Inflammatory macrophage treated with lipopolysaccharide for 4 hours (primary cell): Measurements from ENCODE around the gene KIF2B.
"Not testable (repeated sequence)": the region's sequence is repeated elsewhere in the genome, so short reads cannot be mapped to it uniquely, and the experiment has no call there.

Experiments used
- DNase-seq: peaks from one replicate; pipeline ENCODE4 v3.0.0-alpha.2; 2020

Gene KIF2B, protein sequence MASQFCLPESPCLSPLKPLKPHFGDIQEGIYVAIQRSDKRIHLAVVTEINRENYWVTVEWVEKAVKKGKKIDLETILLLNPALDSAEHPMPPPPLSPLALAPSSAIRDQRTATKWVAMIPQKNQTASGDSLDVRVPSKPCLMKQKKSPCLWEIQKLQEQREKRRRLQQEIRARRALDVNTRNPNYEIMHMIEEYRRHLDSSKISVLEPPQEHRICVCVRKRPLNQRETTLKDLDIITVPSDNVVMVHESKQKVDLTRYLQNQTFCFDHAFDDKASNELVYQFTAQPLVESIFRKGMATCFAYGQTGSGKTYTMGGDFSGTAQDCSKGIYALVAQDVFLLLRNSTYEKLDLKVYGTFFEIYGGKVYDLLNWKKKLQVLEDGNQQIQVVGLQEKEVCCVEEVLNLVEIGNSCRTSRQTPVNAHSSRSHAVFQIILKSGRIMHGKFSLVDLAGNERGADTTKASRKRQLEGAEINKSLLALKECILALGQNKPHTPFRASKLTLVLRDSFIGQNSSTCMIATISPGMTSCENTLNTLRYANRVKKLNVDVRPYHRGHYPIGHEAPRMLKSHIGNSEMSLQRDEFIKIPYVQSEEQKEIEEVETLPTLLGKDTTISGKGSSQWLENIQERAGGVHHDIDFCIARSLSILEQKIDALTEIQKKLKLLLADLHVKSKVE

DNA sequence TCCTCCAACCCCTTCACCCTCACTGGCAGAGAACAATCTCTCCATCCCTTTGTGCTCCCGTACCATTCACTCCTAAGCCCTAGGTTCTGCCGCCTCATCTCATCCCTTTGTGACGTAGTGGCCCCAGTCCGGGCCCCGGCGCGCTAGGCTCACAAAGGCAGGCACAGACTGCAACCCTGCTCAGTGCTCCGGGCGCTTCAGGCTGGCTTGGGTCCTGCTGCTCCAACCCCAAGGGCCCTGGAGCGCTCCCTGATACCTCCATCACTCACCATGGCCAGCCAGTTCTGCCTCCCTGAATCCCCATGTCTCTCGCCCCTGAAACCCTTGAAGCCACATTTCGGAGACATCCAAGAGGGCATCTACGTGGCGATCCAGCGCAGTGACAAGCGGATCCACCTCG is at the start of gene KIF2B:
KIF2B (plus strand) TSS at position 164 of the 400 bp plus-strand sequence; CDS start at position 271, 107 bp downstream.
- DNase-seq, result no peak

DNA sequence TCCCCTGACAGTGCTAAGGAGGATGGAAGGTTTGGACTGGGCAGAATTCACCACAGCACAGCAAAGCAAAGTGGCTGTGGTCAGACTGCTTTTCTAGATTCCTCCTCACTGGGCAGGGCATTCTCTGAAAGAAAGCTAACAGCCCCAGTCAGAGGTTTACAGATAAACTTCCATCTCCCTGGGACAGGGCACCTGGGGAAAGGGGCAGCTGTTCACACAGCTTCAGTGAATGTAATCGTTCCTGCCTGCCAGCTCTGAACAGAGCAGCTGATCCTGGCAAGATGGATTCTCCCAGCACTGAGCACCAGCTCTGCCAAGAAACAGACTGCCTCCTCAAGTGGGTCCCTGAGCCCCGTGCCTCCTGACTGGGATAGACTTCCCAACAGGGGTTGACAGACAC is 42.4 kb upstream of the KIF2B start:
- DNase-seq, result no peak

DNA sequence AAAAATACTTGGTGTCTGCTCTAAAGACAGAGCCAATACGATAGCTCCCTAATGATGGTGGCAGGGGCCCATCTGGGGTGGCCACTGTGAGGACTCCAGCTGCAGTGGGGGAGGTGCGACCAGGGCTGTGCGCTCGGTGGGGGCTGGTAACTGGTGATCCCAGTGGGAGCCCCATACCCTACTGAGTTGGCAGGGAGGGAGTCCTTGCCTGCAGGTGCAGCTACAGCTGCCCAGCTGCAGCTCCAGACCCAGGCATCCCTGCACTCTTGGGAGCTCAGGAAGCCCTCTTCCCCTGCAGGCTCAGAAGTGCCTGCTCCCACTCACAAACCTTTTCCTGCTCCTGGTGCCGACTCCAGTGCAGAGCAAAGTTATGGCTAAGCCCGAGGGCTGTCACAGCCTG is 31.2 kb upstream of the KIF2B start:
- no peak for DNase-seq

DNA sequence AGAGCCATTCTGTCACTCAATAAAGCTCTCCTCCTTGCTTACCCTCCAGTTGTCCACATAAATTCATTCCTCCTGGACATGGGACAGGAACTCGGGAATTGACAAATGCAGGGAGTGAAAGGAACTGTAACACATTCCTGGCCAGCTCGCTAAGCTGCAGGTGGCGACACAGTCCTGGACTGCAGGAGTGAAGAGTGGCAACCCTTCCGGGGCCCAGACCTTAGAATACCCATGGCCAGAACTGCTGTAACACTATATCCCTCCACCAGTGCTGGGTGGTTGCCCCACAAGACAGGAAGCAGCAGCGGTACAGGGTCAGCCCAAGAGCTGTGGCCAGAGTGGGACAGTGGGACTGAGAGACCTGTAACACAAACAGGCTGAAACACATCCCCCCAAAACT is 30.3 kb upstream of the KIF2B start:
- no peak for DNase-seq

DNA sequence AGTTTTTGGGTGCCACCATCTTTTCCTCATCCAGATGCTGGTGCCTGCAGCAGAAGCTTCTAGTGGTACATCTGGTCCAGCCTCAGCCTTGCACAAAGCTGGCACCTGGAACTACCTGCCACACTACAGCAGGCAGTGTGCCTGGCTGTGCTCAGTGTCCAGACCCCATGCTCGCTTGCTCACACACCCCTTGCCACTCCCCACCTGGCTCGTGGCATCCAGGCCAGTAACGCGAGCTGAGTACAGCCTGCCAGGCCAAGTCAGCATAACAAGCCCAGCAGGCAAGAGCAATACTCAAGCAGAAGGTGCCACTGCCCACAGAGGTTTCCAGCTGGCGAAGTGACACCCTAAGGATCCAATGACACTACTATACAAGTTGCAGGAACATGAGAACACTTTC is 29.7 kb upstream of the KIF2B start:
- DNase-seq, result no peak

DNA sequence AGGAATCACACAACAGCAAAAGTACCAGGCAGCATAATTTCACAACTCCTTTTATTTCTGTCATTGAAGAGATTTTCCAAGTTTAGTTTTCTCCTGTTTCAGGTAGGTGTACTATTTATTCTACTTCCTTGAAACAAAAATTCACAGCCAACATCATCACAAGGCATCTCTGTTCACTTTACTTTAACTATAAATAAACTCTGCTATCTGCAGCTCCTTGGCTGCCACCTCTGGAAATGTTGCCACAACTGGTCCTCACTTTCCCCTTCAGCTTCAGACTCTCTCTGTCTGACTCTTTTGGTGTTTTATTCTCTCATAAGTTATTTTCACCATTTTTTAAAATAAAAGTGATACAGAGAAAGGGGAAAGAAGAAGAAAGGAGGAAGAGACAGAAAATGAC is 27.9 kb upstream of the KIF2B start:
- DNase-seq, result no peak

DNA sequence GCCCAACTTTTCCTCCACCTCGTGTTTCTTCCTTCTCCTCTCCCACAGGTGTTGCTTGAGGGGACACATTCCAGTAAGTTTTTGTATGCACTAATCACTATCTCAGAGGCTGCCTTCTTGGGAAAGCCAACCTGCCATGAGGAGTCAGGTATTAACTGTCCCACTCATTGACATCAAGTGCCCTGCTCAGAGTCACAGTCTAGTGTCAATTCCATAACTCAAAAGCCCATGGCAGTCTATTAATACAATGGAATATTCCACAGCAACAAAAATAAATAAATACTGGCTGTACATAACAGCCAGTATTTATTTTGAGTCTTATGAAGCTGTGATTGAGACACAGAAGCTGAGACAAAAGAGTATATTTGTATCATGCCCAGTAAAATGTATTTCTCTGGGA is 26.1 kb upstream of the KIF2B start:
- DNase-seq, result no peak

DNA sequence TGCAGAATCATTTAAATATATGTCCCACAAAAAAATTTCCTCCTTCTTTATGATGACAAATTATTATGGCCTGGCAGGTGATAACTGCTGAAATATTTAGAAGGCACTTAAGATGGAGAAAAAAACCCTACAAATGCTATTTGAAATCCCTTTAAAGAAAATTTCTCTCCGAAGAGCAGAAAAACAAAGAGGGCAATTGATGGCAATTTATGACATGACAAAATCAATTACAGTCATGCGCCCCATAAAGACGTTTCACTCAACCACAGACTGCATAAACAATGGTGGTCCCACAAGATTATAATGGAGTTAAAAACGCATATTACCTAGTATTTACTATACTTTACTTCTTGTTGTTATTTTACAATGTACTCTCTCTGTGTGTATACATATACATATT is 25.2 kb upstream of the KIF2B start:
- no peak for DNase-seq

DNA sequence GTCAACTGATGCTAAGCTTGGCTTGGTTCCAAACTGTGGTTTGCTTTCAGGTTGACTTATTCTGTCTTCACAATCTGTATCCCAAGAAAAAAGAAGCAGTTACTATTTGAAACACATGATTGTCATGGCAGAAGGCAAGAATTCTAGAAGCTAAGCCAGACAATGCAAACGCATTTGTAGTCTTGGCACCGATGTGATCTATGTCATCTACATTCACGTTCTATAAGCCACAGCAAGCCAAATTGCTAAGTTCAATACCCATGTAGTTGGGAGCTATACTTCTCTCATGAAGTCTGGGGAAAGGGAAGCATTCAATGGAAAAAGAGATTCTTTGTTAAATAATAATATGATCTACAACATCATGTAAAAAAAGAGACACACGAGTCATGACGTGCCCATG is 18.3 kb upstream of the KIF2B start:
- DNase-seq, result no peak

DNA sequence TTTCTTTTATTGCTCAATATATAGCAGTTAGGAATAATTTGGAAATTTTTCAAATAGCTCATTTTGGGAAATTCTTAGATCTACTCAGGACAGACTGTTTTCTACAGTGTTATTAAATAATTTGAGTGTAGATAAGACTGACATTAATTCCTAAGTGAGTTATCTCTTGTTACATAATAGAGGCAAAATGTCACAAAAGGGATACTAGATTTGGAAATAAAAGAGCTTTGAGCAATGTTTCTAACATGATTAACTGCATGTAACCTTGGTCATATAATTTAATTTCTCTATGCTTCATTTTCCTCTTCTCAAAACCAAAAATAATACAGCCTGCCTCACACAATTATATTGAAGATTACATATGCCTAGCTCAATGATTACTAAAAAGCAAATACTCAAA is 16.3 kb upstream of the KIF2B start:
- DNase-seq, result no peak

DNA sequence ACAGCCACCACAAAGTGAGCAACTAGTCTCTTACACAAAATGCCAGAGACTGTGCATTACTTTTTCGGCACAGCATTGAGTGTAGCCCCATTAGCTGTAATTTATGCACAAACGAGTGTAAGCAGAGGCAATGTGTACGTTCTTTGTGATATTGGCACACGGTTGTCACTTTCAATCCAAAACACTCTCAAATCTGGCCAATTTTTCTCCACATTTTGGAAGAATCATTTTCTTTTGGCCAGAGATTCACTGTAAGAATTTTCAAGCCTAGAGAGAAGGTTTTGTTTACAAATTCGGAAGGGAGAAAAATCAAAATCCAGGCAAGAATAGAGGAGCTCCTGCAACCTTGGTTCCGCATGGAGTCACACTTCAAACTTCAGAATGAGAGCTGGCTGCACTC is 15.4 kb upstream of the KIF2B start:
- no peak for DNase-seq

DNA sequence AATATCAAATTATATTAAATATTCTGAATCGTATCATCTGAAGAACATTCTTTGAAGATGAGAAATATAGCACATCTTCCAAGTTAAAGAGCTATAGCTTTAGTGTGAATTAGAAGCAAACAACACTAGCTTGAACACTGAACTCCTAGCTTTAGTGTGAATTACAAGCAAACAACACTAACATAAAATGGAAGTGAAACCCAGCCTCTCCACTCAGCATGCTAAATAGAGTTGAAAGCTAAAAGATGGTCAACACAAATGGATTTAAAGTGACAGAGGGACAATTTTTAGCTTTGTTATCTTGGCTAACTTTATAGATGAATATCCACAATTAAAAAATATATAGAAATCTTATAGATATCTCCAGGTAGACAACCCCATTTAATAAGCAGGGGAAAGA is 4.5 kb upstream of the KIF2B start:
- DNase-seq, result no peak

DNA sequence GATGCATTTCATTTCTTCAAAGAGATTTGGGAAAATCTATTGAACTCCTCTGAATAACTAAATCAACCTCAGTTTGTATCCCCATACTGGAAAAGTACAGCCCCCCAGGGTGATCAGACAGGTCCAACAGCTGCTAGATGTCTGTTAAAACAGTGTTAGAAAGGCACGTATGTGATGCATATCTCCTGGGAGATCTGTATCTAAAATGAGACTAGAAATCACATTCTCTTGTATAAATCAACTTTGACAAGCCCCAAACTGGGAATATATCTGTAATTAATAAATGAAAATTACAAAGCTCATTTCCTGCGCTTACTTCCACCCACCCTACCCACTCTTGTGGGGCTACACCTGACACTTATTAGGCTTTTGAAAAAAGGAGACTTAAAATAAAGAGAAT is 3.8 kb upstream of the KIF2B start:
- no peak for DNase-seq

DNA sequence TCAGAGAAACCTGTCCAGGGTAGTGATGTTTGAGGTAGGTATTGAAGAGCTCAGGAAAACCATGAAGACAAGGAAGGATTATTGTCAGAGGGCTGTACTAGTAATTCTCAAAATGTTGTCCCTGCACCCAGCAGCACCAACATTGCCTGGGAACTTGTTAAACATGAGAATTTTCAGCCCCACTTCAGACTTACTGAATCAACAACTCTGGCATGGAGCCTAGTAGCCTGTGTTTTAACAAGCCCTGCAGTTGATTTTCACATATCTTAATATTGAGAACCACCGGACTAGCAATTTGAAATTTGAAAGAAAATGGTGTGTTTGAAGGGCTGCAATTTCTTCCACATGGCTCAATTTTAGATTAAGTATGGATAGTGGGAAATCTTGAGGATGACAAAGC is 2.8 kb upstream of the KIF2B start:
- no peak for DNase-seq

DNA sequence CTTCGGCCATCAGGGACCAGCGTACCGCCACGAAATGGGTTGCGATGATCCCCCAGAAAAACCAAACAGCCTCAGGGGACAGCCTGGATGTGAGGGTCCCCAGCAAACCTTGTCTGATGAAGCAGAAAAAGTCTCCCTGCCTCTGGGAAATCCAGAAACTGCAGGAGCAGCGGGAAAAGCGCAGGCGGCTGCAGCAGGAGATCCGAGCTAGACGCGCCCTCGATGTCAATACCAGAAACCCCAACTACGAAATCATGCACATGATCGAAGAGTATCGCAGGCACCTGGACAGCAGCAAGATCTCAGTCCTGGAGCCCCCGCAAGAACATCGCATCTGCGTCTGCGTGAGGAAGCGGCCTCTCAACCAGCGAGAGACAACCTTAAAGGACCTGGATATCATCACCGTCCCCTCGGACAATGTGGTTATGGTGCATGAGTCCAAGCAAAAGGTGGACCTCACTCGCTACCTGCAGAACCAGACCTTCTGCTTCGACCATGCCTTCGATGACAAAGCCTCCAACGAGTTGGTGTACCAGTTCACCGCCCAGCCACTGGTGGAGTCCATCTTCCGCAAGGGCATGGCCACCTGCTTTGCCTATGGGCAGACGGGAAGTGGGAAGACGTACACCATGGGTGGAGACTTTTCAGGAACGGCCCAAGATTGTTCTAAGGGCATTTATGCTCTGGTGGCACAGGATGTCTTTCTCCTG is 769 bp downstream of the KIF2B start:
- DNase-seq, result no peak

DNA sequence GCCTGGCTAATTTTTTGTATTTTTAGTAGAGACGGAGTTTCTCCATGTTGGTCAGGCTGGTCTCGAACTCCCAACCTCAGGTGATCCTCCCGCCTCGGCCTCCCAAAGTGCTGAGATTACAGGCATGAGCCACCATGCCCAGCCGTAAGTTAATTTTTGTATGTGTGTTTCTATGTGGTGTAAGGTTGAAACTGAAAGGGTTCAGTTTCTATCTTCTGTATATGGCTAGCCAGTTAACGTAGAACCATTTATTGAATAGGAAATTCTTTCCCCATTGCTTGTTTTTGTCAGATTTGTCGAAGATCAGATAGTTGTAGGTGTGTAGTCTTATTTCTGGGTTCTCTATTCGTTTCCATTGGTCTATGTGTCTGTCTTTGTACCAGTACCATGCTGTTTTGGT is 12.0 kb downstream of the KIF2B start:
- not testable (repeated sequence) for DNase-seq

DNA sequence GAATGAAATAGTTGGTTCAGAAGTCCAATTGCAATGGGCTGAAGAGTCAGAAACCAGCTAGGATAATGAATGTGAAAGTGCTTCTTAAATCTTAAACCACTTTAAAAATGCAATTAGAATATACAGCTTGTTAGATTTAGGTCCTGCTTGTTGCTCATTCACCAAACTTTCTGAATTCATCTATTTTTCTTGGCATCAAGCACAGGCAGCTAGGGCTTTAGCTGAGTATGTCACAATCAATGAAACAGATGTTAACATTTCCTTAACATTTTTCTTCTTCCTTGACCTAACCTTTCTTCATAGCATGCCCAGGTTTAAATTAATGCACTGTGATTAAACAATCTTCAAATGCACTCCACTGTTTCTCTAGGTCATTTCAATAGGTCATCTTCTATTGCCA is 14.4 kb downstream of the KIF2B start:
- DNase-seq, result no peak

DNA sequence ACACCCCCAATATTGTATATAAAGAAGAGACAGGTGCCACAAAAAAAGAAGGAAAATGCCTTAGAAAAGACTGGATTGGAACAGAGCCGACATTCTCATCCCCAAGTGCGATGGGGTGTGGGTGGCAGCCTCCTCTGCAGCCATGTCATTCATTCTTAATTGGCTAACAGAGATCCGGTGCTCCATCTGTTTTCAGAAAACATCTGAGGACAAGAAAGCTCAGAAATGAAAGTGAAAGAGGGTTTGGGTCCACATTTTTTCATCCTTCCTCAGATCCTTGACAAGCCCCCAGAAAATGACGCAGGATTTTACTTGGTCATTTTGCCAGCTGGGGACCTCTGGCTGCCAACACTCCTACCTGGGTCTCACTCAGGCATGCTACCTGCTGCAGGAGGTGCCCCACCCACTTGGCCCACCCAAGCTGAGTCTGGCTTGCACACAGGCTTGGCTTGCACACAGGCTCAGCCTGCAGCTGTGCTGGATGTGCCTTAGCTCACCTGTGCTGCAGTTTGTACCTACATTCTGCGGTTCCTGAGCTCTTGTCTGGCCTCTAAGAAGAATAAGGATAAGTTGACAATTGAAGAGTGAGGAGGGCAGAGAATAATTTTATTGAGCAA is 21.9 kb downstream of the KIF2B start:
- no peak for DNase-seq

DNA sequence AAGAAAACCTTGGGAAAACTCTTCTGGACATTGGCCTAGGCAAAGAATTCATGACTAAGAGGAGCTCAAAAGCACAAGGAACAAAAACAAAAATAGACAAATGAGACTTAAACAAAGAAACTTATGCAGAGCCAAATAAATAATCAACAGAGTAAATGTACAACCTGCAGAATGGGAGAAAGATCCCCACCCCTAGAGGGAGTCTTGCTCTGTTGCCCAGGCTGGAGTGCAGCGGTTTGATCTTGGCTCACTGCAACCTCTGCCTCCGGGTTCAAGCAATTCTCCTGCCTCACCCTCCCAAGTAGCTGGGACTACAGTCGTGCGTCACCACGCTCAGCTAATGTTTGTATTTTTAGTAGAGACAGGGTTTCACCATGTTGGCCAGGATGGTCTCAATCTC is 48.4 kb downstream of the KIF2B start:
- not testable (repeated sequence) for DNase-seq
